Measurements from ENCODE around the gene DACH1. TPM values are rescaled to one million over a fixed set of nuclear protein-coding genes. Genes with fewer than 3 reads are reported as not detected.

Gene DACH1
- total RNA-seq, 2 donors from 2014 or later, result 0.39 to 1.6 TPM

DNA sequence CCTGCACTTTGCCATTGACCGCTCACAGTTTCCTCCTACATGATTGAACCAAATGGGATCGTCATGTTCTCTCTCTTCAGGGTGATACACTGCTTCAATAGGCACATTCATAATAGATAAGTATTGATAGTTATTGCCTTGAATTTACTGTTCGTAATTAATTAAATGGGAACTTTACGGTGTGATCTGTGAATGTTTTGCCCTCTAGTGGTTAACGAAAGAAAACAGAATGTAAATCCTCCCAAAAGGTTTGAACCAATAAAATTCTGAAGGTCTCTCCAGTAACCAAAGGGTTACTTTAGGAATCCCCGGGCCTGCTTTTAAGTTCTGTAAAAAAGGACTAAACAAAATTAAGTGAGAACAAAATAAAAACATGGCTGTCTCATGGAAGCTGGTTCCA lies 389.3 kb downstream of the DACH1 start:
- no peaks in the 10 kb centered on the region for H3K36me3 ChIP-seq
- H3K27me3 ChIP-seq, result no peaks in the 10 kb centered on the region
- H3K4me3 ChIP-seq, result no peak overlapping the region
- no peak for DNase-seq (ENCODE audit: low spot score)
- no peak overlapping the region for H3K27ac ChIP-seq
- TF ChIP-seq, protein P1, sequence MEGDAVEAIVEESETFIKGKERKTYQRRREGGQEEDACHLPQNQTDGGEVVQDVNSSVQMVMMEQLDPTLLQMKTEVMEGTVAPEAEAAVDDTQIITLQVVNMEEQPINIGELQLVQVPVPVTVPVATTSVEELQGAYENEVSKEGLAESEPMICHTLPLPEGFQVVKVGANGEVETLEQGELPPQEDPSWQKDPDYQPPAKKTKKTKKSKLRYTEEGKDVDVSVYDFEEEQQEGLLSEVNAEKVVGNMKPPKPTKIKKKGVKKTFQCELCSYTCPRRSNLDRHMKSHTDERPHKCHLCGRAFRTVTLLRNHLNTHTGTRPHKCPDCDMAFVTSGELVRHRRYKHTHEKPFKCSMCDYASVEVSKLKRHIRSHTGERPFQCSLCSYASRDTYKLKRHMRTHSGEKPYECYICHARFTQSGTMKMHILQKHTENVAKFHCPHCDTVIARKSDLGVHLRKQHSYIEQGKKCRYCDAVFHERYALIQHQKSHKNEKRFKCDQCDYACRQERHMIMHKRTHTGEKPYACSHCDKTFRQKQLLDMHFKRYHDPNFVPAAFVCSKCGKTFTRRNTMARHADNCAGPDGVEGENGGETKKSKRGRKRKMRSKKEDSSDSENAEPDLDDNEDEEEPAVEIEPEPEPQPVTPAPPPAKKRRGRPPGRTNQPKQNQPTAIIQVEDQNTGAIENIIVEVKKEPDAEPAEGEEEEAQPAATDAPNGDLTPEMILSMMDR (IDR thresholded peaks at IDR 0.05), result peak in 1 of 2 donors; percentile 37
- H3K9me3 ChIP-seq, result no peaks in the 10 kb centered on the region
- H3K4me1 ChIP-seq, result no peaks in the 10 kb centered on the region

DNA sequence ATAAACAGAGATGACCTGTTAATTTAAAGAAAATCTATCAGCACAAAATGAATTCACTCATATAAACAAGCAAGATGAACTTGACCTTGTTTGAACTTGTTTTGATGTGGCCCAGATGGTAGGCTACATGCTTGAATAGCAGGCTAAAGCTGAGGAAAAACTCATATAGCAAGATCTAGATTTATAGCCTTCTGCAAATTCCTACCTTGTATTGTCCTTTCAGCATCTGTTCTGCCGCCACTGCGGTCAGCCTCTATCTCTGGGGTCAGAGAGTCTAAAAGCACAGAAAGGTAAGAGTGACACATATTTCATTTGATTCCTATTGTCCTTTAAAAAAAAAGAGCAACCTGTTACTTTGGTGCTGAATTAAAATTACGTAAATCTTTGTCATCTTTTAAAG lies 392.1 kb downstream of the DACH1 start:
- H3K36me3 ChIP-seq, result no peaks in the 10 kb centered on the region
- no peaks in the 10 kb centered on the region for H3K4me1 ChIP-seq
- H3K4me3 ChIP-seq, result no peak overlapping the region
- DNase-seq (ENCODE audit: low spot score), result no peak
- H3K27me3 ChIP-seq, result no peaks in the 10 kb centered on the region
- H3K9me3 ChIP-seq, result no peaks in the 10 kb centered on the region
- no peak overlapping the region for H3K27ac ChIP-seq
- TF ChIP-seq, protein P1 (IDR thresholded peaks at IDR 0.05), result no peak

DNA sequence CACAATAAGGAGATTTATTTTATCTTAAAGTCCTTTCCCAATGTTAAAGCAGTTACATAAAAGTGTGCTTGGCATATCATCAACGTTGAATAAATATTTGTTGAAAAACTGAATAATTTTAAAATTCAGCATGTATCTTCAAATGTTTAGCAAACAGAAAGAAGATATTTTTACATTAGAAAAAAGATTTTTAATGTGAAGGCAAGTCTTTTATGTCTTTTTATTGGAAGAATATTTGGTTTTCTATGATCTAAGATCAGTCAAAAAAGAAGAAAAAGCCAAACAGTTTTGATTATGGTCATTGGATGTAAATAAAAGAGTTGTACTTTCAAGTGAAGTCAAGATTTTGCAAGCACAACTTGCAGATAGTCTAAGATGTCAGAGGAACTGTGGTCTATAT lies 397.4 kb downstream of the DACH1 start:
- no peak for DNase-seq (ENCODE audit: low spot score)
- no peaks in the 10 kb centered on the region for H3K36me3 ChIP-seq
- H3K27me3 ChIP-seq, result no peaks in the 10 kb centered on the region
- no peak overlapping the region for H3K27ac ChIP-seq
- TF ChIP-seq, protein P1 (IDR thresholded peaks at IDR 0.05), result no peak
- H3K9me3 ChIP-seq, result no peaks in the 10 kb centered on the region
- no peak overlapping the region for H3K4me3 ChIP-seq
- no peaks in the 10 kb centered on the region for H3K4me1 ChIP-seq

DNA sequence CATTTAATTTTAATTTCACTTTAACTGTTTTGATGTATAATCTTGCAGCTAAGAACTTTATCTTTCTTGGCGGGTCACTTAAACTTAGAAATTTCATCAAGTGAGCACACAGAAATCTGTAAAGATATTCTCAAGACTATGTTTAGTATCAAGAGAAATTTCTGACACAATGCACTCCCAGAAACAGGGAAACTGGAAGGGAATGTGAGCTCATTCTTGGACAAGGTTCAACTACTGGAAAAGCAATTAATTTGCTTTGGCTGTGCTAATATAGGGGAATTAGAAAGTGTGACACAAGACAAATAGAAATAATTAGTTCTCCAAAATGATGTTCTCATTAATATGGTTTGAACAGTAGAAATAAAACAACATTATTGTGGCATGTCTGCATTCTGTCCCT lies 402.3 kb downstream of the DACH1 start:
- DNase-seq (ENCODE audit: low spot score), result no peak
- H3K27ac ChIP-seq, result no peak overlapping the region
- H3K9me3 ChIP-seq, result no peaks in the 10 kb centered on the region
- H3K27me3 ChIP-seq, result no peaks in the 10 kb centered on the region
- H3K4me3 ChIP-seq, result no peak overlapping the region
- no peaks in the 10 kb centered on the region for H3K4me1 ChIP-seq
- TF ChIP-seq, protein P1 (IDR thresholded peaks at IDR 0.05), result no peak
- H3K36me3 ChIP-seq, result no peaks in the 10 kb centered on the region

DNA sequence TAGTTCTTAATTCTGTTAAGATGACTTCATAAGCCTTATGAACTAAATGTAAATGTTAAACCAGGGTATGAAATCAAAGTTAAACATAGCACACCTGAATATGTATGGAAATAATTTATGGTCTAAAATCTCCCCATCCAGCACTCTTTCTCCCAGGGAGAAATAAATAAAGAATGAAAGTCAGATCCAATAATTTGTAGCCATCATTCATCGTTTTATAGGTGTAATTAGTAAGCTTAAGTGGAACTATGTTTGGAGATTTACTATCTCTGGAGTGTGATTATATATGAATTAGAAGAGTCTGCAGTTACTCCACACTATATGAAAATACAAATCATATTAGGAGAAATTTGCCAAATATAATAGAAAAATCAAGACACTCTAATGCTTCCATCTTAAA lies 405.1 kb downstream of the DACH1 start:
- no peak for DNase-seq (ENCODE audit: low spot score)
- no peak overlapping the region for H3K27ac ChIP-seq
- no peaks in the 10 kb centered on the region for H3K27me3 ChIP-seq
- no peaks in the 10 kb centered on the region for H3K9me3 ChIP-seq
- TF ChIP-seq, protein P1 (IDR thresholded peaks at IDR 0.05), result no peak
- no peaks in the 10 kb centered on the region for H3K4me1 ChIP-seq
- H3K36me3 ChIP-seq, result no peaks in the 10 kb centered on the region
- H3K4me3 ChIP-seq, result no peak overlapping the region

DNA sequence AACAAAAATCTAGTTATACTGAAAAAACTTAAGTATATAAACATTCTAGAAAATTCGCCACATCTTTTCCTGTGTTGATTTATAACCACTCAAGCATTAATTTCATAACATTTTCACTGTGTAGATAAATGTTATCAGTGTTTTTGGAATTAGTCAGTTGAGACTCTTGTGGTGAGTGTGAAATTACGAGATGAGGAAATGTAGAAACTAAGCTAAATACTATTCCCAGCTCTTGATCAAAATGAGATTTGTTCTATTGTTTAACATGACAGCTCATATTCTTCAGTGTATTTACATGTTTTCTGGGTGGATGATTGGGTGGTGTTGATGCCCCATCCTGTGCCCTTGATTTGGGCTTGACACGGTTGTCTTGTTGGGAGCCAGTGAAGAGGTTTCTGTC lies 406.8 kb downstream of the DACH1 start:
- Histone ChIP-seq H3K9me3 (no peaks in the 10 kb centered on the region), H3K36me3 (no peaks in the 10 kb centered on the region), H3K27me3 (no peaks in the 10 kb centered on the region), H3K4me1 (no peaks in the 10 kb centered on the region), H3K27ac (no peak overlapping the region), H3K4me3 (no peak overlapping the region)
- TF ChIP-seq, protein P1 (IDR thresholded peaks at IDR 0.05), result no peak
- DNase-seq (ENCODE audit: low spot score), result no peak
